Neural cell (in vitro differentiated cells): ENCODE measurements around the gene DNM3. TPM values are rescaled to one million over a fixed set of nuclear protein-coding genes. Genes with fewer than 3 reads are reported as not detected.

ENCODE experiments used
- H2AFZ ChIP-seq: fragments of 200-600, 300-800 bp; sonication (generic), shearing (Covaris generic); 2 replicates; pipeline ENCODE4 v1.6.0; 2014; ENCODE audit warnings: low read depth, mild to moderate bottlenecking, antibody characterized with exemption, low read length, moderate library complexity
- H3F3A ChIP-seq: fragments of 200-600 bp; shearing (Covaris generic); 2 replicates; pipeline ENCODE4 v1.6.1; 2016; ENCODE audit warnings: mild to moderate bottlenecking, moderate library complexity, mixed read lengths, antibody characterized with exemption, low read length; ENCODE audit not compliant: insufficient read depth, poor library complexity, severe bottlenecking
- H3K27ac ChIP-seq: fragments of 200-600, 300-800 bp; sonication (generic), shearing (Covaris generic); 2 replicates; pipeline ENCODE4 v1.5.1; 2014; ENCODE audit warnings: mild to moderate bottlenecking, low read length, moderate library complexity
- H3K27me3 ChIP-seq: fragments of 300-800, 200-600 bp; sonication (generic), shearing (Covaris generic); 2 replicates; pipeline ENCODE4 v1.6.0; 2014; ENCODE audit warnings: mild to moderate bottlenecking, low read depth, low read length, moderate library complexity; ENCODE audit not compliant: insufficient read depth
- H3K36me3 ChIP-seq: fragments of 300-800, 200-600 bp; sonication (generic), shearing (Covaris generic); 2 replicates; pipeline ENCODE4 v1.5.1; 2014; ENCODE audit warnings: mild to moderate bottlenecking, antibody characterized with exemption, low read length, moderate library complexity; ENCODE audit not compliant: insufficient read depth
- H3K4me2 ChIP-seq: fragments of 300-800, 200-600 bp; sonication (generic), shearing (Covaris generic); 2 replicates; pipeline ENCODE4 v1.6.0; 2014; ENCODE audit warnings: mild to moderate bottlenecking, low read length
- H3K4me3 ChIP-seq: fragments of 300-800, 200-600 bp; sonication (generic), shearing (Covaris generic); 2 replicates; pipeline ENCODE4 v1.5.1; 2014; ENCODE audit warnings: mild to moderate bottlenecking, low read length, moderate library complexity
- H3K79me2 ChIP-seq: fragments of 200-600 bp; shearing (Covaris generic); replicated peaks from 2 replicates; pipeline ENCODE4 v1.6.0; 2014; ENCODE audit warnings: mild to moderate bottlenecking, low read length, moderate library complexity; ENCODE audit not compliant: insufficient read depth
- H3K9ac ChIP-seq: fragments of 300-800, 200-600 bp; sonication (generic), shearing (Covaris generic); 2 replicates; pipeline ENCODE4 v1.6.1; 2016; ENCODE audit warnings: mild to moderate bottlenecking, low read length, mixed read lengths
- H3K9me2 ChIP-seq: fragments of 200-600 bp; shearing (Covaris generic); 2 replicates; pipeline ENCODE4 v1.6.1; 2016; ENCODE audit warnings: mild to moderate bottlenecking, low read length, mixed read lengths; ENCODE audit not compliant: insufficient read depth
- H3K9me3 ChIP-seq: fragments of 200-600, 300-800 bp; sonication (generic), shearing (Covaris generic); 2 replicates; pipeline ENCODE4 v1.6.1; 2016; ENCODE audit warnings: mild to moderate bottlenecking, mixed run types, low read length, moderate library complexity, mixed read lengths
- H4K20me1 ChIP-seq: fragments of 200-600 bp; shearing (Covaris generic); 2 replicates; pipeline ENCODE4 v1.6.1; 2016; ENCODE audit warnings: mild to moderate bottlenecking, mixed run types; ENCODE audit not compliant: insufficient read depth
- CTCF ChIP-seq: fragments of 450-650 bp; IDR thresholded peaks from 2 replicates; pipeline ENCODE4 v1.5.1; 2014; ENCODE audit warnings: antibody characterized with exemption, mild to moderate bottlenecking, moderate library complexity; ENCODE audit not compliant: poor library complexity, severe bottlenecking
- EP300 ChIP-seq: fragments of 450-650 bp; conservative IDR thresholded peaks from 2 replicates; pipeline ENCODE4 v1.6.1; 2014; ENCODE audit warnings: antibody characterized with exemption, mild to moderate bottlenecking, moderate library complexity; ENCODE audit not compliant: poor library complexity, severe bottlenecking
- EZH2 ChIP-seq: fragments of 200-600, 300-800 bp; shearing (Covaris generic), sonication (generic); IDR thresholded peaks from 2 replicates; pipeline ENCODE4 v1.6.1; 2014; ENCODE audit warnings: antibody characterized with exemption, low read length, borderline replicate concordance, mild to moderate bottlenecking; ENCODE audit not compliant: insufficient read depth, poor library complexity, severe bottlenecking
- MXI1 ChIP-seq: fragments of 450-650 bp; conservative IDR thresholded peaks from 2 replicates; pipeline ENCODE4 v1.6.1; 2014; ENCODE audit warnings: antibody characterized with exemption, mild to moderate bottlenecking; ENCODE audit not compliant: poor library complexity, severe bottlenecking
- POLR2AphosphoS5 ChIP-seq: IDR thresholded peaks from 2 replicates; pipeline ENCODE4 v1.6.1; 2012
- RAD21 ChIP-seq: fragments of 450-650 bp; conservative IDR thresholded peaks from 2 replicates; pipeline ENCODE4 v1.6.1; 2014; ENCODE audit warnings: antibody characterized with exemption, mild to moderate bottlenecking, moderate library complexity
- REST ChIP-seq: IDR thresholded peaks from 2 replicates; pipeline ENCODE4 v1.6.1; 2012; ENCODE audit warnings: borderline replicate concordance
- SMC3 ChIP-seq: fragments of 450-650 bp; conservative IDR thresholded peaks from 2 replicates; pipeline ENCODE4 v1.6.1; 2014; ENCODE audit warnings: antibody characterized with exemption, mild to moderate bottlenecking, moderate library complexity; ENCODE audit not compliant: poor library complexity
- TAF1 ChIP-seq: IDR thresholded peaks from 2 replicates; pipeline ENCODE4 v1.6.1; 2012; ENCODE audit warnings: low read depth
- polyA plus RNA-seq: library from polyadenylated mRNA; depleted of rRNA; stranded (reverse); fragments of >200 nt; gene quantifications from 2 replicates; pipeline ENCODE4 v1.2.3, GENCODE V29; 2014

The DNM3 gene
- polyA plus RNA-seq, 1 donor from 2014 or later = 37.1 TPM

DNA sequence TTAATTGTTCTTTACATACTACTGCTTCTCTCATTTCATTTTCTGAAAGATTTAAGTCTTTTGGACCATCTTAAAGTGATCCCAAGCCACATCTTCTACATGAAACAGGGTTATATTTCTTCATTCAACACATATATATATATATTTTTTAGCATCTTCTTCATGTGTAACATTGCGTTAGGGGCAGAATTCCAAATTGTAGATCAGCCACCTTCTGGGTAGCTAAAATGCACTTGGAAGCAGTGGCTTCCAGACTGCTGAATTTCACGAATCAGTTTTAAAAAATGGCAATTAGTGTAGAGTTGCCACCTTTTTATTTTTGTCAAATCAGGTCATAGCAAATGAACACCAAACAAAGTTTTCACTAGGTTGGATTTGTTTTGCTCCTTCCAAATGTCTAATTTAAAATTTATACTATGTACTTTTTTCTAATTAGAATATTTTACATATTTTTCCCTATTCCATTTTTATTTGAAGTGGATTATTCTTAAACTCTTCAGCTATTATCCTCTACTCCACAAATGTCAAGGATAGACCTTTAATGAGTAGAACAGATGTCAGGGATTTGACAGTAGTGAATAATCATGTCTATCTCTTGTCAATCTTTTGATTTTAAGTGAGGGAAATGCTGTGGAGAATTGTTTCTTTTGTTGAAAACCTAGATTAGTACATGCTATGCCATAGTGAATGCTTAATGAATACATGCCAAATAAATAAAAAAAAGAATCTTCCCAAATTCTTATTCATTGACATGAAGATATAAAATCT lies 55.8 kb downstream of the DNM3 start:
- H3K79me2 ChIP-seq = no peaks in the 10 kb centered on the region
- no peak overlapping the region for H2AFZ ChIP-seq
- H3K36me3 ChIP-seq = no peaks in the 10 kb centered on the region
- H3K27ac ChIP-seq = no peak overlapping the region
- H3F3A ChIP-seq = peaks cover 3% of the 10 kb centered on the region
- no peaks in the 10 kb centered on the region for H4K20me1 ChIP-seq
- H3K4me3 ChIP-seq = no peak overlapping the region
- no peaks in the 10 kb centered on the region for H3K27me3 ChIP-seq
- H3K9ac ChIP-seq = no peak overlapping the region
- no peaks in the 10 kb centered on the region for H3K9me3 ChIP-seq
- TF ChIP-seq REST (peak; percentile 55), CTCF (no peak), EZH2 (no peak), MXI1 (no peak), EP300 (peak; percentile 99), POLR2AphosphoS5 (peak; percentile 86), TAF1 (no peak), RAD21 (no peak)
- H3K4me2 ChIP-seq = no peak overlapping the region
- no peaks in the 10 kb centered on the region for H3K9me2 ChIP-seq

DNA sequence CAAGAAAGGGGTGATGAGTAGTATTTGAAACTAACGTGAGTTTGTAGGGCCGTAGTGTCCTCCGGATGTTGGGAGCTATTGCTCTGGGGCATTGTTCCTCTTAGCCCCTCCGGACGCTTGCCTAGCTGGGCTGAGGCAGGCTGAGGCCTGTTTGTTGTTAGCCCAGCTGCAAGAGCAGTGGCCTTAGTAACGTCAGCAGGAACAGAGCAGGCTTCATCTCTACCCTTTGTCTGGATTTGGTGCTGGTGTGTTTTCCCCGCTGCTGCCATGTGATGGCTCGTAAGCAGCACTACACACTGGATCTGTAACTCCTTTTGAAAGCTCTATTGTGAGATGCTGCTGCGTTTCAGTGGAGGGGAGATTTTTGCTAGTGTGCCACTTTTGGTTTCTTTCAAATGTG lies 57.6 kb downstream of the DNM3 start:
- peaks cover 3% of the 10 kb centered on the region for H3F3A ChIP-seq
- H4K20me1 ChIP-seq = no peaks in the 10 kb centered on the region
- no peaks in the 10 kb centered on the region for H3K27me3 ChIP-seq
- H3K4me2 ChIP-seq = peak overlapping the region; percentile 50
- H2AFZ ChIP-seq = peak overlapping the region; percentile 10
- no peaks in the 10 kb centered on the region for H3K36me3 ChIP-seq
- peak overlapping the region; percentile 69 for H3K27ac ChIP-seq
- peak; percentile 71 for TF ChIP-seq POLR2AphosphoS5
- peak; percentile 43 for TF ChIP-seq REST
- peak; percentile 55 for TF ChIP-seq EP300
- no peak for TF ChIP-seq RAD21
- no peak for TF ChIP-seq SMC3
- TF ChIP-seq CTCF = peak; percentile 34
- TF ChIP-seq EZH2 = no peak
- H3K9me3 ChIP-seq = no peaks in the 10 kb centered on the region
- no peaks in the 10 kb centered on the region for H3K79me2 ChIP-seq
- no peaks in the 10 kb centered on the region for H3K9me2 ChIP-seq
- H3K9ac ChIP-seq = peak overlapping the region; percentile 57
- H3K4me3 ChIP-seq = peak overlapping the region; percentile 38
